Psoas muscle (tissue), 8 donors: Measurements from ENCODE around the gene TEX28. TPM values are rescaled to one million over a fixed set of nuclear protein-coding genes. Genes with fewer than 3 reads are reported as not detected.

Source experiments
- ATAC-seq, 4 donors: fragments of 200-7000 bp; cut with Tn5 transposase; one replicate each; pipeline ENCODE4 v1.9.1; 2020; ENCODE audit warnings: moderate library complexity in 3 of 4, mild to moderate bottlenecking in 2 of 4
- DNase-seq, 2 donors: peaks; one replicate each; pipeline ENCODE4 v3.0.0-alpha.2; 2020
- H3K27ac ChIP-seq: fragments of 200-600 bp; one replicate; pipeline ENCODE4 v1.8.0; 2022
- H3K27me3 ChIP-seq, 3 donors: fragments of 200-600 bp in 1 of 3; one replicate each; pipeline versions ENCODE4 v1.6.1 to v1.8.0; 2013 to 2022; ENCODE audit warnings: low read length in 2 of 3, mild to moderate bottlenecking in 2 of 3, moderate library complexity in 1 of 3; ENCODE audit not compliant: insufficient read depth in 3 of 3
- H3K36me3 ChIP-seq, 2 donors: fragments of 200-600 bp in 1 of 2; one replicate each; pipeline versions ENCODE4 v1.6.1 to v1.8.0; 2013 to 2022; ENCODE audit warnings: low read depth in 1 of 2, mild to moderate bottlenecking in 1 of 2, moderate library complexity in 1 of 2; ENCODE audit not compliant: insufficient read depth in 1 of 2
- H3K4me1 ChIP-seq: fragments of 200-600 bp; one replicate; pipeline ENCODE4 v1.8.0; 2022
- H3K4me3 ChIP-seq: fragments of 200-600 bp; one replicate; pipeline ENCODE4 v1.8.0; 2022; ENCODE audit warnings: mild to moderate bottlenecking
- H3K9me3 ChIP-seq: fragments of 200-600 bp; one replicate; pipeline ENCODE4 v1.8.0; 2022
- CTCF ChIP-seq: fragments of 200-600 bp; IDR thresholded peaks from one replicate; pipeline ENCODE4 v1.8.0; 2022; ENCODE audit warnings: antibody characterized with exemption
- WGBS, 3 donors: extraction: QIAGEN DNeasy Blood & Tissue Kit; methylation state at CpG; one replicate each; pipeline versions ENCODE4 v1.1.6 to v1.1.7; 2013; 5-methylcytosine and 5-hydroxymethylcytosine counted together
- intact Hi-C, 2 donors: fragments of 100-400 bp; cut with DNase I; formaldehyde crosslinking; loops; one replicate each; pipeline versions ENCODE4 v1.11.0 to v1.14.2; 2022
- polyA plus RNA-seq, 3 donors: library from polyadenylated mRNA; stranded (reverse); fragments of 200-250 nt; gene quantifications; one replicate each; pipeline ENCODE4 v1.2.3, GENCODE V29; 2013
- total RNA-seq, 4 donors: library from RNA; stranded (reverse); fragmentation: NEBNext Ultra II Directional in 2 of 4; extraction: Animal tissue kit (Norgen Biotek cat#: 25700) in 2 of 4; gene quantifications; one replicate each; pipeline versions ENCODE4 v1.2.1 to v1.2.4, GENCODE V29; 2021 to 2023
- donor health status: healthy with polysubstance abuse.
- donor health status: DM: no; HTN: no; CAD: no; lungs with moderate emphysema.
- donor health status: Bipolar disorder and iron deficiency.
- donor health status: healthy.
- donor health status: DM: yes; HTN: yes; CAD: no.
- donor health status: DM: no; HTN: no; CAD: no.
- donor health status: DM: no; HTN: no; CAD: no.
- donor health status: DM: yes; HTN: yes; CAD: no.

Gene TEX28
- total and polyA plus RNA-seq, 7 donors, result not detected

GRCh38 chrX:154320406-154320805 lies 25.5 kb upstream of the TEX28 start:
- ATAC-seq, result no peak
- intact Hi-C loops, result no loop called here
- no peaks in the 10 kb centered on the region for H3K36me3 ChIP-seq

GRCh38 chrX:154317391-154317995 lies 22.6 kb upstream of the TEX28 start:
- Histone ChIP-seq H3K4me3 (no peak overlapping the region), H3K27me3 (peaks cover 0 to 22% (median 0%) of the 10 kb centered on the region in 3 donors), H3K4me1 (no peaks in the 10 kb centered on the region), H3K27ac (no peak overlapping the region), H3K36me3 (no peaks in the 10 kb centered on the region), H3K9me3 (no peaks in the 10 kb centered on the region)
- no peak for DNase-seq
- intact Hi-C loops, result loop anchor here in 1 of 2 donors (5.0 kb wide), 1 partner anchor 215 kb away; no protein-coding TSS in a partner anchor
- ATAC-seq, result peak in 3 of 4 donors; percentile 25 to 50 (median 28)
- 15 to 24% (median 21%) methylated on average over 6 to 7 of the region's 7 CpGs for WGBS, 3 donors
- TF ChIP-seq CTCF, result peak; percentile 40

More at GRCh38 chrX:154320406-154320805, 25.5 kb upstream of the TEX28 start:
- 86 to 92% (median 92%) methylated on average over 7 to 11 of the region's 11 CpGs for WGBS, 3 donors
- TF ChIP-seq CTCF, result no peak
- H3K4me1 ChIP-seq, result no peaks in the 10 kb centered on the region
- no peak overlapping the region for H3K4me3 ChIP-seq
- no peak overlapping the region for H3K27ac ChIP-seq
- peaks cover 0 to 10% (median 0%) of the 10 kb centered on the region in 3 donors for H3K27me3 ChIP-seq
- no peak for DNase-seq
- no peaks in the 10 kb centered on the region for H3K9me3 ChIP-seq

- TF ChIP-seq CTCF, result no peak
- Histone ChIP-seq H3K36me3 (no peaks in the 10 kb centered on the region), H3K9me3 (no peaks in the 10 kb centered on the region), H3K27me3 (peaks cover 0 to 26% (median 0%) of the 10 kb centered on the region in 3 donors), H3K4me3 (no peak overlapping the region), H3K27ac (no peak overlapping the region), H3K4me1 (no peaks in the 10 kb centered on the region)
- ATAC-seq, result no peak
- intact Hi-C loops, result loop anchor here in 1 of 2 donors (5.0 kb wide), 1 partner anchor 217 kb away; no protein-coding TSS in a partner anchor
- WGBS, 3 donors, result 84 to 100% (median 93%) methylated on average over 2 to 3 of the region's 3 CpGs
- DNase-seq, result no peak
These were observed 20.5 kb upstream of the TEX28 start for GRCh38 chrX:154315416-154315815.

- H3K4me3 ChIP-seq, result no peak overlapping the region
- H3K9me3 ChIP-seq, result no peaks in the 10 kb centered on the region
- no peak for TF ChIP-seq CTCF
- no peaks in the 10 kb centered on the region for H3K4me1 ChIP-seq
- no peaks in the 10 kb centered on the region for H3K36me3 ChIP-seq
- ATAC-seq (no peak), DNase-seq (no peak)
- H3K27ac ChIP-seq, result no peak overlapping the region
- WGBS, 3 donors, result 76 to 86% (median 83%) methylated on average over 5 of the region's 5 CpGs
- peaks cover 0 to 24% (median 0%) of the 10 kb centered on the region in 3 donors for H3K27me3 ChIP-seq
- intact Hi-C loops, result no loop called here
These were observed 18.2 kb upstream of the TEX28 start for GRCh38 chrX:154313147-154313546.
